GM19395 (cell line): ENCODE results near the gene ZNF782.
"Not testable (repeated sequence)": the region's sequence is repeated elsewhere in the genome, so short reads cannot be mapped to it uniquely, and the experiment has no call there.

ENCODE experiments used
- ATAC-seq: cut with Tn5 transposase; IDR thresholded peaks from one replicate; pipeline ENCODE4 v1.9.1; 2021; ENCODE audit warnings: mild to moderate bottlenecking, moderate library complexity; ENCODE audit not compliant: unreplicated experiment

Gene ZNF782

GRCh38 chr9:96854651-96855273, 448 bp upstream of the ZNF782 start:
- no peak for ATAC-seq

GRCh38 chr9:96852676-96853075, 1.6 kb downstream of the ZNF782 start:
- ATAC-seq, result no peak

- ATAC-seq, result no peak
Observed at GRCh38 chr9:96844040-96844439, 10.3 kb downstream of the ZNF782 start.

GRCh38 chr9:96818533-96818932, 35.8 kb downstream of the ZNF782 start:
- no peak for ATAC-seq

GRCh38 chr9:96817973-96818372, 36.3 kb downstream of the ZNF782 start:
- ATAC-seq, result no peak

GRCh38 chr9:96813607-96814006, 40.7 kb downstream of the ZNF782 start:
- ATAC-seq, result no peak

- ATAC-seq, result not testable (repeated sequence)
Observed at GRCh38 chr9:96798959-96799358, 55.4 kb downstream of the ZNF782 start.

- no peak for ATAC-seq
Observed at GRCh38 chr9:96784021-96784420, 70.3 kb downstream of the ZNF782 start.

- no peak for ATAC-seq
Observed at GRCh38 chr9:96782235-96782634, 72.1 kb downstream of the ZNF782 start.

GRCh38 chr9:96781552-96781951, 72.8 kb downstream of the ZNF782 start:
- ATAC-seq, result no peak

GRCh38 chr9:96779089-96779488, 75.2 kb downstream of the ZNF782 start:
- no peak for ATAC-seq

GRCh38 chr9:96777426-96777864, 76.9 kb downstream of the ZNF782 start:
- ATAC-seq, result peak; percentile 63

- ATAC-seq, result no peak
Observed at GRCh38 chr9:96771124-96771523, 83.2 kb downstream of the ZNF782 start.

- ATAC-seq, result no peak
Observed at GRCh38 chr9:96769989-96770388, 84.3 kb downstream of the ZNF782 start.
